Activated naive CD8-positive, alpha-beta T cell treated with anti-CD3 and anti-CD28 coated beads, Interleukin-2, amount 10 ng/mL, durations not matched to agents 7 days and 5 days (primary cell): ENCODE data around the gene KCTD1. TPM values are rescaled to one million over a fixed set of nuclear protein-coding genes. Genes with fewer than 3 reads are reported as not detected.

Source experiments
- ATAC-seq: fragments of 150-1000 bp; cut with Tn5 transposase; one replicate; pipeline ENCODE4 v1.10.0; 2021; ENCODE audit warnings: low read depth, moderate library complexity
- POLR2A ChIA-PET: fragments of 350-600 bp; sonication (Branson Sonifier 250); formaldehyde crosslinking; loops from one replicate; lab custom pipeline; 2021; ENCODE audit warnings: antibody characterized with exemption; lab: Charles Lee
- DNase-seq: peaks from one replicate; pipeline ENCODE4 v3.0.0; 2021
- H3K27ac Mint-ChIP-seq: one replicate; pipeline ENCODE4 v1.8.0; 2022; ENCODE audit warnings: mild to moderate bottlenecking, mixed read lengths
- H3K27me3 Mint-ChIP-seq: one replicate; pipeline ENCODE4 v1.8.0; 2022; ENCODE audit warnings: mild to moderate bottlenecking, moderate library complexity, mixed read lengths
- H3K36me3 Mint-ChIP-seq: one replicate; pipeline ENCODE4 v1.8.0; 2021; ENCODE audit warnings: mild to moderate bottlenecking, mixed read lengths
- H3K4me1 Mint-ChIP-seq: one replicate; pipeline ENCODE4 v1.8.0; 2021; ENCODE audit warnings: mixed read lengths
- H3K4me3 Mint-ChIP-seq: one replicate; pipeline ENCODE4 v1.8.0; 2022; ENCODE audit warnings: mild to moderate bottlenecking, moderate library complexity, mixed read lengths
- H3K9me3 Mint-ChIP-seq: one replicate; pipeline ENCODE4 v1.8.0; 2021; ENCODE audit warnings: mixed read lengths
- total RNA-seq, 2 experiments: library from RNA; stranded (reverse); gene quantifications; one replicate each; pipeline ENCODE4 v1.2.3, GENCODE V29; 2021

Gene KCTD1
- 1 to 10 TPM; 4.0 to 4.1 TPM for total RNA-seq

DNA sequence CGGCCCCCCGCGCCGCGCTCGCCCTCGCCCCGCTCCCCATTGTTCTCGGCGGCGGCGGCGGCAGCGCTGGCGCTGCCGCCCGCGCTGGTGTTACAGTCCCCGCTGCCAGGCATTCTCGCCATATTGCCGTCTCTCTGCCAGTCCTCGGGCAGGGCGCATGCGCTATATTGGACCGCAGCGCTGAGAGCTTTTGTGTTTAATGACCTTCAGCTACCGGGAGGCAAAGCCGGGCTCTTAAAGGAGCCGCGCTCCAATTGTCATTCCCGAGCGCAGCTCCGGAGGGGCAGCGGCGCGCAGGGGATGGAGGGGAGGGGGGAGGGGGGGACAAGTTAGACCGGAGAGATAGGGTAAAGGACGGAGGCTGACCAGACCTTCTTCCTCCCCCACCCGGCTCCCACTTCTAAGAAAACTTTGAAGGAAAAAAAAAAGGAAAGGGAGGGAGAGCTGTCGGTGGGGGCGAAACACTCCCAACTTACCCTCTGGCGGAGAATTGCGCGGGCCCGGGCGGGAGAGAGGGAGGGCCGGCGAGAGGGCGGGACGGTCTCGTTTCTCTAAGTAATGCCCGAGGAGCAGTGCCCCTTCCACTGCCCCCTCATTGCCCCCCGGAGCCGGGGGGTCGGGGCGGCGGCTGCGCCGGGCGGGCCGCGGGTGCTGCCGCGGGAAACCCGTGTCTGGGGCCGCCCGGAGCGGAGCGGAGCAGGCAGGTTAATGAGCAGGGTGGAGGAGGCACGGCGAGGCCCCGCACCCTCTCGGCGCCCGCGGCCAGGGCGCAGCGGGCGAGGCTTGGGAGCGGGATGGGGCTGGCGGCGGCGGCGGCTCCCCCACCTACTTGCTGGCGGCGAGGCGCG is at the start of gene KCTD1:
Gene KCTD1 (minus strand): TSS at position 139 of the 848 bp plus-strand sequence. CDS start 17 bp downstream, at position 122.
- Mint-ChIP-seq H3K27me3 (peaks cover 40% of the 10 kb centered on the region), H3K27ac (peak within 1 kb of the TSS; percentile 79), H3K9me3 (no peaks in the 10 kb centered on the region), H3K36me3 (peaks cover 2% of the 10 kb centered on the region), H3K4me1 (peaks cover 18% of the 10 kb centered on the region), H3K4me3 (peak within 1 kb of the TSS; percentile 89)
- DNase-seq: peak; percentile 77
- POLR2A ChIA-PET: interaction anchor here (0.9 to 1.2 kb wide), 2 partner anchors 68 to 165 kb away, joined by 3 to 4 read pairs; no protein-coding TSS in a partner anchor
- peak; percentile 65 for ATAC-seq

DNA sequence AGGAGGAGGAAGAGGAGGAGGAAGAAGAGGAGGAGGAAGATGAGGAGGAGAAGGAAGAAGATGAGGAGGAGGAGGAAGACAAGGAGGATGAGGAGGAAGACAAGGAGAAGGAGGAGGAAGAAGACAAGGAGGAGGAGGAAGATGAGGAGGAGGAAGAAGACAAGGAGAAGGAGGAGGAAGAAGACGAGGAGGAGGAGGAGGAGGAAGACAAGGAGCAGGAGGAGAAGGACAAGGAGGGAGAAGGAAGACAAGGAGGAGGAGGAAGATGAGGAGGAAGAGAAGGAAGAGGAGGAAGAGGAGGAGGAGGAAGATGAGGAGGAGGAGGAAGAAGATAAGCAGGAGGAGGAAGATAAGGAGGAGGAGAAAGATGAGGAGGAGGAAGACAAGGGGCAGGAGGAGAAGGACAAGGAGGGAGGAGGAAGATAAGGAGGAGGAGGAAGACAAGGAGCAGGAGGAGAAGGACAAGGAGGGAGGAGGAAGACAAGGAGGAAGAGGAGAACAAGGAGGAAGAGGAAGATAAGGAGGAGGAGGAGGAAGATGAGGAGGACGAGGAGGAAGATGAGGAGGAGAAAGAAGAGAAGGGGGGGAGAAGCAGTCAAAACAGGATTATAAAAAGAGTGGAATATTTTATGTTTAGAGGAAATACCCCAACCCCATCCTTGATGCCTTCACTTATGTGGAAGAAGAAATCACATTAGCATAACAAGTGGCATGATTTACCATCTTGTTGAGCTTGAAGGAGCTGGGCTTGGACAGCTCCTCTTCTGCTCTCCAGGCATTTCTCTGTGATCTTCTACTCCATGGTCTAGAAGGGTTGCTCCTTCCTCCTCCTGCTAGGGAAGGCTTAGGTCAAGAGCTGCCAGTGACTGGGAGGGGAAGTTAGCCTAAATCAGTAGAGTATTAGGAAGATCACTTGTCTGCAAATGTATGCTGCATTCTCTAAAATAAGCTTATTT is 45.3 kb upstream of the KCTD1 start:
- ATAC-seq (no peak), DNase-seq (no peak)
- POLR2A ChIA-PET: no interaction called here
- Mint-ChIP-seq H3K4me1 (no peaks in the 10 kb centered on the region), H3K4me3 (no peak overlapping the region), H3K9me3 (peaks cover 1% of the 10 kb centered on the region), H3K27ac (no peak overlapping the region), H3K27me3 (peaks cover 5% of the 10 kb centered on the region), H3K36me3 (no peaks in the 10 kb centered on the region)

DNA sequence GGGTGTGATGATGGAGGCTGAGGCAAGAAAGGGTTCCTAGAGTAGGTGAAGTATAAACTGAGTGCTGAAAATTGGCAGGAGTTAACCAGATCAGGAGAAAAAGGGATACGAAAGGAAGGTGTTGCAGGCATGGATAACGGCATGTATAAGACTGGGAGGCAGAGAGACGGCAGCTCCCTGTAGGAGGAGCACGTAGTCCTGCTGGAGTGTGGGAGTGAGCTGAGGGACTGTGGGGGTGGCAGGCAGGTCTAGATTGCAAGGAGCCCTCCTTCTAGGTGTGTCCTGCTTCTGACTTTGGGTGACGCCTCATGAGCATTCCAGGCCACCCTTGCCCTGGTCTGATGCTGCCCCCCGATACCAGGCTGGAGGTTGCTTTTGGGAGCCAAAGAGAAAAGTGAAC is 36.4 kb upstream of the KCTD1 start:
- DNase-seq: no peak
- H3K4me1 Mint-ChIP-seq: no peaks in the 10 kb centered on the region
- ATAC-seq: no peak
- no peak overlapping the region for H3K27ac Mint-ChIP-seq
- H3K36me3 Mint-ChIP-seq: no peaks in the 10 kb centered on the region
- peaks cover 3% of the 10 kb centered on the region for H3K27me3 Mint-ChIP-seq
- H3K4me3 Mint-ChIP-seq: no peak overlapping the region
- H3K9me3 Mint-ChIP-seq: no peaks in the 10 kb centered on the region
- POLR2A ChIA-PET: no interaction called here

DNA sequence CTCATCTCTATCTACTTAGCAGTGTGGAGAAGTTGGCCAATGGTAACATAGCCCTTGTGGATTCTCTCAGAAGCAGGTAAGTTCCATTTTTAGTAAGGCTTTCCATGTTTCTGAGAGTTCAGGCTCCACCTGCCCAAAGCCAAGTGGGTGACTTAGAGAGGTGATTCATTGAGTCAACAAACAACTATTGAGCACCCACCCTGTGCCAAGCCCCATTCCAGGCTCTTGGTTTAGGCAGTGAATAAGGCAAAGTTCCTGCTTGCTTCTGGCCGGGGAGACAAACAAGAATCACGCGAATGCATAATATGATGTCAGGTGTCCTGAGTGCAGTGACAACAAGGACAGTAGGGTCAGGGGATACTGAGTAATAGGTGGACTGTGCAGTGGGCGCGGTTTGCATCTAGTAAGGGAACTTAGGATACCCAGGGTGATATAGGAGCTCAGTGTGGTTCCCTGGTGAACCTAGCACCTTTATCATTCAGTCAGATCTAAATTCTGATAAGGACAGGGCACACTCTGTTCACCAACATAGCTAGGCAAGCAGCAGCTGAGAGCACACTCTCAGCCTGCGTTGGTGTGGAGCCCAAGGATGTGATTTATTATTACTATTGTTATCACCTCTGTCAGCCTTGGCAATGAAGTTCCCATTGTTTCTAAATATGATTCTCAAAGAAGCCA is 31.7 kb upstream of the KCTD1 start:
- H3K27me3 Mint-ChIP-seq: peaks cover 32% of the 10 kb centered on the region
- H3K4me1 Mint-ChIP-seq: peaks cover 2% of the 10 kb centered on the region
- H3K27ac Mint-ChIP-seq: no peak overlapping the region
- no peak overlapping the region for H3K4me3 Mint-ChIP-seq
- no peak for DNase-seq
- H3K36me3 Mint-ChIP-seq: no peaks in the 10 kb centered on the region
- no peaks in the 10 kb centered on the region for H3K9me3 Mint-ChIP-seq
- POLR2A ChIA-PET: no interaction called here
- no peak for ATAC-seq

DNA sequence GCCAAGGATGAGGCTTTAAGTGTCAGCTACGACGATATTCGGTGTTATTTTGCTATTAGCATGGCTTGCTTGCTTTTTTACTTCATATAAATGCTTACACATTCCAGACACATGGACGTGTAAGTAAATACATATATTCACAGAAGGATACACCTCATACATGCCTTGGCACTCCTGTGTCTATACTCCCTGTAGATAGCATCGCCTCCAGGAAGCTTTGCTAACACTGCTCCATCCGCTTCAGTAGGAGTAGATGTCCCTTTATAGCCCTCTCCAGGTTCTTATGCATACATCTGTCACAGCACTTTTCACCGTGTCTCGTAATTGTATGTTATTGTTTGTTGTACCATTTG is 27.5 kb upstream of the KCTD1 start:
- no peak for DNase-seq
- Mint-ChIP-seq H3K36me3 (no peaks in the 10 kb centered on the region), H3K27ac (no peak overlapping the region), H3K4me1 (peaks cover 3% of the 10 kb centered on the region), H3K9me3 (no peaks in the 10 kb centered on the region), H3K27me3 (peaks cover 56% of the 10 kb centered on the region), H3K4me3 (peak overlapping the region; percentile 56)
- POLR2A ChIA-PET: no interaction called here
- no peak for ATAC-seq

DNA sequence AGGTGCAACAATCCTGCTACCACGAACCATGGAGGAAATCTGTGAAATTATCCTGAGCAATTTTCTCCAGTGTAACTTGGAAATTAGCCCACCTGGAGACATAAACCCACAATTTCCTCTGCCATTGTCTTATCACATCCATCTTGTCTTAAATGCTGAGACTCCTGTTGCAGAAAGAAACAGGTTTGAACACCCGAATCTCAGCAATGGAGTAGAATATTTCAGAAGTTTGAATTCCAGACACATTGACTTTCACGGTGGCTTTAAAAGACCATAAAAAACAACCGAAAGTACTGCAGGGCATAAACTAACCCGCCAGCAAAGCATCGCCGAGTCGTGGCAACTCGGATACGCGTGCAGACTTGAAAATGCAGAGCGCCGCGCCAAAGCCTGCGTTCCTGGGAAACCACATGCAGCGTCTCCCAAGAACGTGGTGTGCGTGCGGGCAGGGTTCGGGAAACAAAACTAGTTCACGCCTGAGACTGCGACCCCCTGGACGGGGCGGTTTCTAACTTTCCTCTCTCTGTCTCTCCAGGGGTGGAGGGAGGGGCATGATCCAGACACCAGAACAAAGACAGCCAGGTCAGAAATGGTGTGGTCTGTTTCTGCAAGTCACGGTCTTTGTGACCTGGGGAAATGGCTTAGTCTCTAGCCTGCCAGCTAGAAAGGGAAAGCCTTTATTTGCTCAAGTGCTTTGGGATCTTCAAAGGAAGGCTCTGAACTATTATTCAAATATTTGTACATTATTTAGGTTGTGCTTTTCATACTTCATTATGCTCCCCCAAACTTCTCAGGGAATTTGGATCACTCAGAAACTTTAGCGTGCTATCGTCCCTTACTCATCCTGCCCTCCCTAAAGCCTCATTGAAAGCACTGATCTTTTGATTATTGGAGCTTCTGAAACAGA is 26.9 kb upstream of the KCTD1 start:
- no peak overlapping the region for H3K27ac Mint-ChIP-seq
- no peaks in the 10 kb centered on the region for H3K9me3 Mint-ChIP-seq
- no peaks in the 10 kb centered on the region for H3K36me3 Mint-ChIP-seq
- ATAC-seq (no peak), DNase-seq (peak; percentile 28)
- H3K27me3 Mint-ChIP-seq: peaks cover 56% of the 10 kb centered on the region
- H3K4me1 Mint-ChIP-seq: peaks cover 3% of the 10 kb centered on the region
- peak overlapping the region; percentile 56 for H3K4me3 Mint-ChIP-seq
- POLR2A ChIA-PET: no interaction called here

DNA sequence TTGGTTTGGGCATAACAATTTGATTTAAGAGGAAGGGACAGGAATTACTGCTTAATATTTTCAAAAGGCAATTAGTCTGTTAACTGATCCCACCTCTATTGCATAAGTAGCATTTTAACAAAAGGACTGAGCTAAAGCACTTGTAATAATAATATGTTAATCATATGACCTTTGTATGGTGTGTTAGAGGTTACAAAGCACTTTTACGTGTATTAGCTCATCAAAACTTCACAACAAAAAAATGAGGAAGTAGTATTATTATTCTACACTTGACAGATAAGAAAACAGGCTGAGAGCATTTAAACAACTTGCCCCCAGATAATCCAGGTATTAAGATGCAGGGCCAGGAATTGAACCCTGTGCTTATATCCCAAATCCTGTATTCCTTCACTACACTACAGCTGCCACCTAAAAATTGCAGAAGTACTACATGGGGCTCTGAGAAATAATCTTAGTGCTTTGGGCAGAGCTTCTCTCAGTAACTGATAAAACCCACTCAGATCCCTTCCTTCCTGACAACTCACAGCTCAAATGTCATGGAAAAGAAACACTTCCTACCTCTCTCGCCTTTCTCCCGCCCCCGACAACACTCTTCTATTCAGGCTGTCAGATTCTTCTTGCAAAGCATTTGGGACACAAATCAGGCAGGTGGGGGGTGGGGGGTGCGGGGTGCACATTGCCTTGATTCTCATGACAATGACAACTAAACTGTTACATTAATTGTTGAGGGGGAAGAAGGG is 20.7 kb upstream of the KCTD1 start:
- Mint-ChIP-seq H3K36me3 (no peaks in the 10 kb centered on the region), H3K9me3 (no peaks in the 10 kb centered on the region), H3K27me3 (peaks cover 35% of the 10 kb centered on the region), H3K4me3 (no peak overlapping the region), H3K27ac (no peak overlapping the region), H3K4me1 (no peaks in the 10 kb centered on the region)
- POLR2A ChIA-PET: no interaction called here
- DNase-seq (no peak), ATAC-seq (no peak)

DNA sequence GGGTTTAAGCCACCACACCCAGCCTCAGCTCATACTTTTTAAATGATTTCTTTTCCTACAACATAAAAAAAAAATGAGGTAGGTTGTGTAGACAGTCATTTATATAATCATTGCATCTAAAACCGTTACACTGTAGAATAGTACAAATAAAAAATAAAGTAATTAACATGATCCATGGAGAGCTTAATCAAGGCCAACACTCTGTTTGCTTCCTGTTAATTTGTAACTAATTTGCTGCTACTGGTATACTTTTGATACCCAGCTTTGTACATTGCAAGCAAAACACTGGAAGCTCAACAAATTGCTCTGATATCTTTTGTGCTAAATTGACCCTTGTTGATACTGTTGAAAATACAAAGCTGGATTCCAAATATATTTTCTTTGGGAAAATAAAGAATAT is 20.2 kb upstream of the KCTD1 start:
- Mint-ChIP-seq H3K4me3 (no peak overlapping the region), H3K4me1 (no peaks in the 10 kb centered on the region), H3K27ac (no peak overlapping the region), H3K9me3 (no peaks in the 10 kb centered on the region), H3K27me3 (peaks cover 31% of the 10 kb centered on the region), H3K36me3 (no peaks in the 10 kb centered on the region)
- ATAC-seq (no peak), DNase-seq (no peak)
- POLR2A ChIA-PET: no interaction called here

DNA sequence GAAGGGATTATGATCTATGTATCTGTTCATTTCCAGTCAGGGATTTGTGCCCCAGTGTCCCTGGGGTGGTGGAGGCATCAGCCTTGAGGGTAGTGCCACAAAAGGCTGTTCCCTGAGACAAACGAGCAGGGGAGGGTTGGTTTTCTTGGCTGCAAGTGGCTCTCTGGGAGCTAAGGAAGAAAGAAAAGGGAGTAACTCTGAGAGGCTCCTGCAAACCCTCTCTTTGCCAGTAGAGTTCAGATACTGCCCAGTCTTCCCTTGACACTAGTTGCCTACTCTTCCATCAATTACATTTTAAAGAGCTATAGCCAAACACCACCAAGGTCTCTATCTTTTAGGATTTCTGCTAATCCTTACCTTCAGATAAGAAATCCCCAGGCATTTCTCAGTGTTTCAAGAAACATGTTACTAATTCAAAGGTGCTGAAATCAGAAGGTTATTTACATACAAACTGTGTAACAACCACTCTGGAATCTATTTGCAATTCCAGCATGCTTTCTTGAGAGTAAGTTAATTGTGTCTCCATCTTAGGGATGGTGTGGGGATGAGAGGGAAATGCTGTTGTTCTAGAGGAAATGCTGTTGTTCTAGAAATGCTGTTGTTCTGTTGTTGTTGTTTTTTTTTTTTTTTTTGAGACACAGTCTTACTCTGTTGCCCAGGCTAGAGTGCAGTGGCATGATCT is 18.7 kb upstream of the KCTD1 start:
- POLR2A ChIA-PET: no interaction called here
- Mint-ChIP-seq H3K36me3 (no peaks in the 10 kb centered on the region), H3K27ac (no peak overlapping the region), H3K27me3 (peaks cover 23% of the 10 kb centered on the region), H3K4me3 (no peak overlapping the region), H3K9me3 (no peaks in the 10 kb centered on the region), H3K4me1 (no peaks in the 10 kb centered on the region)
- DNase-seq (no peak), ATAC-seq (no peak)

DNA sequence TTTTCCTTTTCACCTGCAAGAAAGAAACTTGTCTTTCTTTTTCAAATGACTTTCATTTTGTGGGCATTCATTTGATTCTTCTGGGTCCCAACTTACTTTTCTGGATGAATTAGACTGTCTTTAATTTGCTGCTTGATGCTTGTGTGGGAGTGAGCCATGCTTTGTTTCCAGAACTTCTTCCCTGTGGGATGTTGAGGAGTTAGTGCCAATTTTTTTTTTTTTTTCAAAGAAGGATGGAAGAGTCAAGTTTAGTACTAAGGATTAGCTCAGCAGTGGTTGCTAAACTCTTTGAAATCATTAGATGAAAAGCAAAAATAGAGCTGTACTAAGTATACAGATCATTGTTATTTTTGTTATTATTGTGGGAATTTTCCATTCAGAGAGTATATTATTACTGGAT is 17.2 kb upstream of the KCTD1 start:
- ATAC-seq (no peak), DNase-seq (no peak)
- no peaks in the 10 kb centered on the region for H3K9me3 Mint-ChIP-seq
- no peaks in the 10 kb centered on the region for H3K36me3 Mint-ChIP-seq
- peaks cover 22% of the 10 kb centered on the region for H3K27me3 Mint-ChIP-seq
- POLR2A ChIA-PET: no interaction called here
- no peaks in the 10 kb centered on the region for H3K4me1 Mint-ChIP-seq
- no peak overlapping the region for H3K4me3 Mint-ChIP-seq
- H3K27ac Mint-ChIP-seq: no peak overlapping the region

DNA sequence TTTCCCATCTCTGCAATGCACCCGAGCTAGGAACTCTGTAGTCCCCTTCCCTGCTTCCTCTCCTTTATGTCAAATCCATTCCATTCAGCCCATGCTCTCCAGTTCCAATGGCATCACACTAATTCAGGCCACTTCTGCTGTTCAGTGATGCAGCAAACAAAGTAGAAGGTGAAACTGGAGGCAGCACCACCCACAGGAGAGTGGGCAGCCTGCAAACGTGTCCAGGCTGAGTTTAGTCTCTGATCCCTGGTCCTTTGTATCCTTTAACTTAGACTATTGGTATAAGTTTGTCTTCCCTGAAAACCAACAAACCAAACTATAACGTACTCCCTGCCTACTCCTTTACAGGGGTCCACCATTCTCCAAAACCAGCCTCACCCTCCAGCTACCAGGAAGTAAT is 14.7 kb upstream of the KCTD1 start:
- H3K4me3 Mint-ChIP-seq: no peak overlapping the region
- H3K27ac Mint-ChIP-seq: no peak overlapping the region
- no peaks in the 10 kb centered on the region for H3K36me3 Mint-ChIP-seq
- POLR2A ChIA-PET: no interaction called here
- no peaks in the 10 kb centered on the region for H3K4me1 Mint-ChIP-seq
- H3K27me3 Mint-ChIP-seq: peaks cover 19% of the 10 kb centered on the region
- no peaks in the 10 kb centered on the region for H3K9me3 Mint-ChIP-seq
- ATAC-seq: no peak
- DNase-seq: no peak

DNA sequence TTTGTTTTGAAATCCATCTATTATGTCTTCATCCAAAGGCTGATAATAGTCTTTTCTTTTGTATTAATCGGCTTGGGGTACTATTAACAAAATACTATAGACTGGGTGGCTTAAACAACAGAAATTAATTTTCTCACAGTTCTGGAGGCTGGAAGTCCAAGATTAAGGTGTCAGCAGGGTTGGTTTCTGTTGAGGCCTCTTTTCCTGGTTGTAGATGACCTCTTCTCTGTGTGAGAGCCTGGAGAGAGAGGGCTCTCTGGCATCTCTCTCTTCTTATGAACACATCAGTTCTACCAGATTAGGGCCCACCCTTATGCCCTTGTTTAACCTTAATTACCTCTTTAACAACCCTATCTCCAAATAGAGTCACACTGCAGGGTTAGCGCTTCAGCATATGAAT is 14.2 kb upstream of the KCTD1 start:
- no peaks in the 10 kb centered on the region for H3K4me1 Mint-ChIP-seq
- peaks cover 15% of the 10 kb centered on the region for H3K27me3 Mint-ChIP-seq
- H3K27ac Mint-ChIP-seq: no peak overlapping the region
- no peak for DNase-seq
- H3K36me3 Mint-ChIP-seq: no peaks in the 10 kb centered on the region
- H3K4me3 Mint-ChIP-seq: no peak overlapping the region
- ATAC-seq: no peak
- POLR2A ChIA-PET: no interaction called here
- no peaks in the 10 kb centered on the region for H3K9me3 Mint-ChIP-seq
